NCI-H1105 treated with DMSO at 0.1 percent for 48 hours (cell line): ENCODE results near the gene HNRNPA3.
"Not testable (repeated sequence)": the region's sequence is repeated elsewhere in the genome, so short reads cannot be mapped to it uniquely, and the experiment has no call there.

Source experiments
- DNase-seq: peaks from one replicate; lab custom pipeline; 2025; lab: John Stamatoyannopoulos, UW

Gene HNRNPA3

DNA sequence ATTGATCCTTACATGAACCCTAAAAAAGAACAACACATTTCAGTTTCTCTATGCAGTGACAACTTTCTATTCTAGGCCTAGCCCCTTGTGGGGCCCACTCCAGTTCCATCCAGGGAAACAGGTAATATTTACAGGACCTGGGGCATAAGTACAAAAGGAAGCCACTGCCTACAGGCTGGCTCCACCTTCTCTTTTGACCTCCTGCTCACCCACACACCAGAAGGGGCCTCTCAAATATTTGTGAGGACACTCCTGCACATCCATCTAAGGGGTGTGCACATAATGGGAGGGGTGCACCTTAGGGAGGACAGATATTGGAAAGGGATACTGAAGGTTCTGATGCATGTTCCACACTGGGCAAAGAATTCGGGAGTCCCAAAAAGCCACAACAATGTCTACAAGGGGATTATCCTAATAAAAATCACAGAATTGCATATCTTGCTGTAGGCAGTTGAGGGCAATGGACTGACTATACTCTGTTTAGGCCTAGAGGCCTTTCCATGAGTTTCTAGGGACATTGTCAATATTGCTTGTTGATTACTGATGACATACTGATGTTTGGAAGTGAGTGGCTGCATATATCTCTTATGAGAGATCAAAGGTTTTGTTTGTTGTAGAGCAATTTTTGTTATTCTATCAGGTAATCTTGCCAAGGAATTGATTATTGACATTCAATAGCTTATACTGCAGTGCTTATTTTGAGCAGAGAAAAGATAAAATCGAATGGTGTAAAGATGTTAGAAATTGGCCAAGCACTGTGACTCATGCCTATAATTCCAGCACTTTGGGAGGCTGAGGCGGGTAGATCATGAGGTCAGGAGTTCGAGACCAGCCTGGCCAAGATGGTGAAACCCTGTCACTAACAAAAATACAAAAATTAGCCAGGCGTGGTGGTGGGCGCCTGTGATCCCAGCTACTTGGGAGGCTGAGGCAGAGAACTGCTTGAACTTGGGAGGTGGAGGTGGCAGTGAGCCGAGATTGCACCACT, 23.8 kb upstream of the HNRNPA3 start:
- no peak for DNase-seq

DNA sequence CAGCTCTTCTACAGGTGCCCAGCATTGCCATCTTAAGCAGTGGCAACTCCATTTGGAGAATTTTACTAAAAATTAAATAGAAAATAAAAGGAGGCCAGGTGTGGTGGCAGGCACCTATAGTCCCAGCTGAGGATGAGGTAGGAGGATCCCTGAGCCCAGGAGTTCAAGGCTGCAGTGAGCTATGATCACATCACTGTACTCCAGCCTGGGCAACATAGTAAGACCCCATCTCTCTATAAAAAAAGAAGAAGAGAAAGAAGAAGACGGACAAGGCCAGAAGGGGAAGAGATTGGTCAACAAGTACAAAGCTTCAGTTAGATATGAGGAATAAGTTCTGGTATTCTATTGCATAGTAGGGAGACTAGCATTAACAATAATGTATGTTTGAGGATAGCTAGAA, 21.7 kb upstream of the HNRNPA3 start:
- DNase-seq: no peak

- DNase-seq: no peak
Measured at GRCh38 chr2:177192788-177193187, 19.8 kb upstream of the HNRNPA3 start.

DNA sequence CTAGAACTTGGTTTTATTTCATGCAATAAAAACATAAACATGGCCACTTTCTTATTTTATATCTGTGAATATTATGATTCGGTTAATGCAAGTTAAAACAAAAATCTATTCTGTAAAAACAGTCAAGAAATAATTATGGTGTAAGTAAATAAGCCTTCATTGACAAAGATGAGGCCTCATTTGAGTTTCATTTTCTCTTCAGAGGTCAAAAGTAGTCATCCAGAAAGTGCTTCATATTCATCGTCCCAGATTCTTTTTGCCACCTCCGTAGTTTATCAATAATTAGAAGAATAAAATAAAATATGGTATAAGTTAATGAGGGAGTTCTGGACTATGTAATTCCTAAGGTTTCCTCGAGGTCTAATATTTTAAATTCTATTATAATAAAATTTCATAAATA, 19.4 kb upstream of the HNRNPA3 start:
- DNase-seq: no peak

GRCh38 chr2:177195194-177195593, 17.4 kb upstream of the HNRNPA3 start:
- no peak for DNase-seq

GRCh38 chr2:177200419-177200818, 12.2 kb upstream of the HNRNPA3 start:
- DNase-seq: not testable (repeated sequence)

DNA sequence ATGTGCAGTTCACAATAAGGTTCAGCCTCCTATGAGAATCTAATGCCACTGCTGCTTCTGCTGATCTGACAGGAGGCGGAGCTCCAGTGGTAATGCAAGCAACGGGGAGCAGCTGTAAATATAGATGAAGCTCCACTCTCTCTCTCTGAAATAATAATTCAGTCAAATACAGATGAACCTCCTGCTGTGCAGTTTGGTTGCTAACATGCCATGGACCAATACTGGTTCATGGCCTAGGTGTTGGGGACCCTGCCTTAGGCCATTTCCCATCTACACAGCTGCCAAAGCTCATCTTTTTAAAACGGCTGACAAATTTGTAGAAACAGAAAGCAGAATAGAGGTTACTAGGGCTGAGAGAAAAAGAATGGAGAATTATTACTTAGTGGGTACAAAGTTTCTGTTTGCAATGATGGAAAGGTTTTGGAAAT, 10.7 kb upstream of the HNRNPA3 start:
- DNase-seq: no peak

GRCh38 chr2:177204417-177204816, 8.2 kb upstream of the HNRNPA3 start:
- DNase-seq: no peak

GRCh38 chr2:177207101-177207500, 5.5 kb upstream of the HNRNPA3 start:
- no peak for DNase-seq

DNA sequence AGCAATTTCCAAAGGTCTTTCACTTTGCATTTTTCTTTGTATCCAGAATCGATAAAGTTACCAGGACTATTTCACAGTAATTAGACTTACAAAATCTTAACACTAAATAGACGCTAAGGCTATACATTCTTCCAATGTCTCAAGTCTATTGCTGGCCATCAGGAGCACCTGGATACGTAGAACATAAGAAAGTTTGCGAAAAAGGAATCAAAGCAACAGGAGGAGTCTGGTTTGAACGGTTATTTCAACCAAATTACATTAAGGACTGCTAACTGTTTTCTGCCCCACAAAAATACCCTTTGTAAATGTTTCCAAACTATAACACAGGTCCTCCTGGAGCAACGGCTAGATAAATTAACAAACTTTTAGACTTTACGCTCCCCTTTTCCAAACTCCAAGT, 1.4 kb upstream of the HNRNPA3 start:
- no peak for DNase-seq

DNA sequence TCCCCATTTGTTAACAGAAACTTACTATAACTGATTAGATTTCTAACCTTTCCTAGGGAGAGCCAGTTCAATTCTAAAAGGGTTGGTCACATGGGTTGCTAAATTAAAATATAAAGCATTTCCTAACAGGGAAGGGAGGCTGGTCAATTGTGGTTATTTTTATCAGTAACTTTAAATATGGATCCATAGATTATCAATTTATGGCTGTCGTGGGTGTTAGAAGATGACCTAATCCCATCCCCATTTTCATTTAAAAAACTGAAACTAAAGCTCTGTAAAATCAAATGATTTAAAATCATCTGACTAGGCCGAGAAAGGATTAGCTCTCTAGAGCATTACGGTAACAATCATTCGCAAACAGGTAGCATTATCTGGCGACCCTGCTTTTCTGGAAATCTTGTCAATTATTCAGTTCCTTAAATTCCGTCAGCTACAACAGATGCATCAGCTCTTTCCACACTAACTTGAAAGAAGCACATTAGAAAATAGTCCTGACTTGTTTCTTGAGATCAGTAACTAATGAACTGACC, 953 bp upstream of the HNRNPA3 start:
- DNase-seq: no peak

- DNase-seq: peak; percentile 78
Measured at GRCh38 chr2:177212891-177213856, 580 bp downstream of the HNRNPA3 start.

- no peak for DNase-seq
Measured at GRCh38 chr2:177217247-177217843, 4.8 kb downstream of the HNRNPA3 start.

GRCh38 chr2:177219787-177220186, 7.2 kb downstream of the HNRNPA3 start:
- DNase-seq: not testable (repeated sequence)

DNA sequence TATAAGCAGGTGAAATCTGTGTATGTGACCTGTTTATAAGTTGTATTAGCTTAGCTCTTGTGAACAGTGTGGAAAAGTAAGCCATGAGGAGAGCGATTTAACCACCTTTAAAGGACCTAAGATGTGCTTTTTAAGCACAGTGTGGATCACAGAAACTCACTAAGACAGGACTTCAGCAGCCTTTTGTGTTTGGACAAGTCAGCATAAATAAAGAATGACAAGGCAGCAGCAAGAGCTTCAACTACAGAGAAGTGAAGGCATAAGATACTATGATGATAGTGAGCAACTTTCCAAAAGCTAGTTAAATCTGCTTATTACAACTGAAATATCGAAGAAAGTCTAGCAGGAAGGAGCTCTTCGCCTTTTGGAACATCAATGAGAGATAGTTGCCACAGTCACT, 8.9 kb downstream of the HNRNPA3 start:
- DNase-seq: no peak

DNA sequence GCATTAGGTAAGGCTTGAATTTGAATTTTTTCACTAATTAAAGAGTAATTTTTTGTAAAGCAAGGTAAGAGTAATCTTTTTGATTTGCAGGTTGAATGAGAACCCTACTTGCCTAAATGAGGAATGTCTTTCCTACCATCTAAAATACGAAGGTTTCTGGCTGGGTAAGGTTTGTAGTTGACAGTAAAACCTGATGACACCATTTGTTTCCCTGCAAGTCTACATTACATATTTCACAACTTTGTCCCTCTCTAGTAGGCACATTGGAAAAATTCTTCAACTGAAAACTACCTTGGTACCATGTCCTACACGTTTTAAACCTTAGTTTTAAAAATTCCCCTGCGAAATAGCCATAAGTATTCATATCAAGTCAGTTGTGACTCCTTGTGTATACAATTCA, 9.4 kb downstream of the HNRNPA3 start:
- DNase-seq: no peak

- DNase-seq: not testable (repeated sequence)
Measured at GRCh38 chr2:177223436-177223835, 10.8 kb downstream of the HNRNPA3 start.

- DNase-seq: no peak
Measured at GRCh38 chr2:177225965-177226360, 13.4 kb downstream of the HNRNPA3 start.

DNA sequence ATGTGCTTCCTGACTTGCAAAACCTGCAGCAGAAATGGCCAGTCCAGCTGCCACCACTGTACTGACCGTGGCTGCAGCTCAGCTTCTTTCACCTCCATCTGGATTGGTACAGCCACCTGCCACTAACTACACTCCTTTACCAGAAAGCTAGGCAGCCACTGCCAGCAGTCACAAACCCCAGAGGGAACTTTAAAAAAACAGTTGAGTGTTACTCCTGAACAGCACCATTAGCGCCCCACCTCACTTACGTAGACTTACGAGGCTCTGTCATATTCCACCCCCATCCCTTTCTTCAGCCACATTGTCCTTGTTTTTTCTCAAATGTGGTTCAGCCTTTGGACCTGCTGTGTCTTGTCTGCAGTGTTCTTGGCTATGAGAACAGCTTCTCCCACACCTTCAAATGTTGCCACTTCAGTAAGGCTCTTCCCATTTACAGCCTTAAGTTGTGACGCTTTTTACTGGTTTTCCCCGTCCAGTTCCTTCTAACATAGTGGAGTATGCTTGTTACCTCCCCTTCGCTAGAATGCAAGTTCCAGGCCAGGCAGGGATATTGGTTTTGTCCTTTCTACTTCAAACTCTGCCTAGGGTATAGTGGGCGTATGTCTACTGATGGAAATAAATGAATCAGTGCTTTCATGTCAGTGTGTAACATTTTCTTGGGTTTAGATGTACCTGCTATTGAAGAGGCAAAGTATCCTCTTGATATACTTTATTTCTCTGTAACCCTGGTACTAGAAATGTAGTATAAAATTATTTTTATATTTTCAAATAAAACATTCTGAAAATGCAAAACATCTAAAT, 17.0 kb downstream of the HNRNPA3 start:
- no peak for DNase-seq

DNA sequence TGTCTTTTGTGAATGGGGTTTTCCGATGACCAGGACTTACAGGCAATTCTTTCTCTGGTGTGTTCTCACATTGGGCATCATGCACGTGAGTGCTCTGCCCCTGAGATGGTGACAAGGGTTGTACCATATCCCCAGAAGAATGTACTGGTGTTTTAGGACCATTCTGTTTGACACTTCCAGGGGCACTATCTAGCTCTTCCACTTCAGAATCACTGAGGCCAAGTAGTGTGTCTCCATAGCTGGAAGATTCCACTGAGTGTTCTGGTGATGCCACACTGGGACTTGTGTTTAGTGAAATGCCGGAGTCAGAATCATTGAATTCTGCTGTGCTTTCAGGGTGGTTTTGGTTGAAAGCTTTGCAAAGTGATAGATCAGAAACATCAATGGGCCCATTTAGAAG, 18.7 kb downstream of the HNRNPA3 start:
- no peak for DNase-seq

DNA sequence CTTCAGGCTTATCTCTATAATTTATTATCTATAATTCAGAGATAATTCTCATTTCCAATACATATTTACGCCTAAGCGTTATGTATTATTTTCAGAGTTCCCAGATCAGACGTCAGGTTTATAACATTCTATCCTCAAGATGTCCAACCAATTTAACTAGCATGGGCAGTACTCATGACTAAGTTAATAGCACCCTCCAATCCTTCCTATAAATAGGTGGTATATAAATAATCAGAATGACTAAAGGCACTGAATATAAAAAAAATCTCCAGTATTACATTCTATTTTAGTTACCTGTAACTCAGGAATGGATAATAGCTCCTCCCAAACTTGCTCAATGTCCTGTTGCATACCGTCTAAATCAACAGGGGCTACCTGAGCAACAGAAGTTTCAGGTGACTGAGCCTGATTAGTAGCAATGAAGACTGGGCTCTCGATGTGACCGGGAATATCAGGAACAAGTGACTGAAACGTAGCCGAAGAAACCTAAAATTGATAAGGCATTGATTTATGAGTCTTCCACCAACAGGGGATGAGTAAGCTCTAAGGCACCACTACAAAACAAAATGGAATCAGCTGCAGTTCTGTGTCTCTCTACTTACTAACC, 19.6 kb downstream of the HNRNPA3 start:
- no peak for DNase-seq
